SIG-M5 (cell line): Measurements from ENCODE around the gene PALS2.

Experiments
- DNase-seq: peaks from one replicate; lab custom pipeline; 2025; lab: John Stamatoyannopoulos, UW

PALS2 gene, protein sequence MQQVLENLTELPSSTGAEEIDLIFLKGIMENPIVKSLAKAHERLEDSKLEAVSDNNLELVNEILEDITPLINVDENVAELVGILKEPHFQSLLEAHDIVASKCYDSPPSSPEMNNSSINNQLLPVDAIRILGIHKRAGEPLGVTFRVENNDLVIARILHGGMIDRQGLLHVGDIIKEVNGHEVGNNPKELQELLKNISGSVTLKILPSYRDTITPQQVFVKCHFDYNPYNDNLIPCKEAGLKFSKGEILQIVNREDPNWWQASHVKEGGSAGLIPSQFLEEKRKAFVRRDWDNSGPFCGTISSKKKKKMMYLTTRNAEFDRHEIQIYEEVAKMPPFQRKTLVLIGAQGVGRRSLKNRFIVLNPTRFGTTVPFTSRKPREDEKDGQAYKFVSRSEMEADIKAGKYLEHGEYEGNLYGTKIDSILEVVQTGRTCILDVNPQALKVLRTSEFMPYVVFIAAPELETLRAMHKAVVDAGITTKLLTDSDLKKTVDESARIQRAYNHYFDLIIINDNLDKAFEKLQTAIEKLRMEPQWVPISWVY

GRCh38 chr7:24572997-24573553 lies at the start of gene PALS2:
PALS2 (plus strand) TSS chr7:24573452; CDS start chr7:24623668, 50,216 bp downstream.
- no peak for DNase-seq

GRCh38 chr7:24531255-24531654 lies 42.0 kb upstream of the PALS2 start:
- DNase-seq = no peak

GRCh38 chr7:24536682-24537081 lies 36.6 kb upstream of the PALS2 start:
- DNase-seq = no peak

GRCh38 chr7:24540956-24541355 lies 32.3 kb upstream of the PALS2 start:
- no peak for DNase-seq

DNA sequence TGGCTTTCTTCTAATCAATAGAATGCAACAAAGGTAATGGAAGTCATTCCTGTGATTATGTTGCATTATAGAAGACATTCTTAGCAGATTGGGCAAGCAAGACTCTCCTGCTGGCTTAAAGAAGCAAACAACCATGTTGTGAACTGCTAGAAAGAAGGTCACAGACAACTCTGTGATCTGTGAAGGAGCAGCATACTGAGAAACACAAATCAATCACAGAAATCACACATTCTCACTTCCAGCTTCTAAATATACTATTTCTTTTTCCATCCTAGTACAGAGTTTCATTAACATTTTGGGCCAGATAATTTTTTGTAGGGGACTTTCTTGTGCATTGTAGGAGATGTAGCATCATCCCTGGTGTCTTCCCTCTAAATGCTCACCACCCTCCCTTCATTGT lies 28.0 kb upstream of the PALS2 start:
- DNase-seq = no peak

DNA sequence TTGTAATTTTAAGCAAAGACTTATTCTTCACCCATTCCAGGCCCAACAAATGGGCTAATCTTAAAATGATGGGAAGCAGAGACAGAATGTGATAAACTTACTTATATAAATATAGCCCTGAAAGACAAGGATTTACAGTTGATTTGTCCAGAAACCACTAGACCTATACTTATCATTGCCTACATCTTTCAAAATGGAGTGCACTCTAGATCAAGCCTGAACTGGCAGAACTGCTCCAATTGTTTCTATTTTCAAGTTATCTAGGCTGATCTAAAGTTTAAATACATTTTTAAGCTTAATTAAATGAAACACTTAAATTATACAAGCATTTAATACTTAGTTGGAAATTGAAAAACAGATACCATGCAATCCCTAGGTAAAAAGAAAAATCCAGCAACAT lies 24.9 kb upstream of the PALS2 start:
- no peak for DNase-seq

- DNase-seq = no peak
Observed at GRCh38 chr7:24549991-24550390, 23.3 kb upstream of the PALS2 start.

DNA sequence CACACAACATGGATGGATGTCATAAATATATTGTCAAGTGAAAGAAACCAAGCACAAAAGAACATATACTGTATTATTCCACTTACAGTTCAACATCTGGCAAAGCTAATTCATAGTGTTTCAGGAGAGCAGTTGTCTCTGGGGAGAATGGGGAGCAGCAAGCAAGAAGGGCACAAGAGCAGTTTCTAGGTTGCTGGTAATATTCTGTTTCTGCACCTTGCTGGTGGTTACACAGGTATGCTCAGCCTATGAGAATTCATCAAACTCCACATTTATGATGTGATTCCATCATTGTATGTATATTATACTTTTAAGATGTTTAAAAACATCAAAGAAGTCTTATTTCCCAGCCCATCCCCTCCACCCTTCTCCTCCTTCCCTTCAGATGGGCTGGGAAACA lies 18.1 kb upstream of the PALS2 start:
- no peak for DNase-seq

DNA sequence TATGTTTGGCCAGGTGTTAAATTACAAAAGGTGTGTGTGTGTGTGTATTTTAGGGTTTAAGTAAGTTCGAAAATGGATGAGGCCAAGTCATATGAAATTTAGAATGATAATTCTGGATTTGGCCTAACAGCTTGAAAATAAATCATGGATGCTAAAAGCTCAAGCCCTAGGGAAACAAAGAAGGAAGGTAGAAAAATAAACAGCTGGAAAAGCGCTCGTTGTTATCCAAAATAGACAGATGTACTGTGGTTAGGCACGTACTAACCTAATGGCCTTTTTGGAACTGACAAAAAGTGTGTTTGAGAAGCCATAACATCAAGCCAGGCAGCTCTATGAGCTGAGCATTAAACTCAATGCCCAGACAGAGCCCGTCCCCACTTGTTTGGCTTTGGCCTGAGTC lies 17.5 kb upstream of the PALS2 start:
- DNase-seq = no peak

- no peak for DNase-seq
Observed at GRCh38 chr7:24560772-24561171, 12.5 kb upstream of the PALS2 start.

DNA sequence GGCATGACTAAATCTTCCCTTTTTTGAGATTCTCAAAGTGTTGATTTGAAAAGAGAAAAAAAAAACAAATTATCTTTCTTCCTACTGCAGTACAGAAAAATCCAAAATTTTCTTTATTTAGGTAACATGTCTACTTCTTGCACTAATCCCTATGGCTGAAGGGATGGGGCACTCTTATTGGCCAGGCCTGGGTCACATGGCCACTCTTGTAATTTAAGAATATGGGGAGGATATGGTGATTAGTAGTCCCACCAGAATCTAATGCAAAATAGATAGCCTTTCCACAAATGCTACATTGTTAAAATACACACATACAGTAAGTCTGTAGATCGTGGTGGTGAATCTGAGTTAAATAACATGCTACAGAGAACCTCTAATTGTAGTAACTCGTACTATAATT lies 7.0 kb upstream of the PALS2 start:
- DNase-seq = no peak

DNA sequence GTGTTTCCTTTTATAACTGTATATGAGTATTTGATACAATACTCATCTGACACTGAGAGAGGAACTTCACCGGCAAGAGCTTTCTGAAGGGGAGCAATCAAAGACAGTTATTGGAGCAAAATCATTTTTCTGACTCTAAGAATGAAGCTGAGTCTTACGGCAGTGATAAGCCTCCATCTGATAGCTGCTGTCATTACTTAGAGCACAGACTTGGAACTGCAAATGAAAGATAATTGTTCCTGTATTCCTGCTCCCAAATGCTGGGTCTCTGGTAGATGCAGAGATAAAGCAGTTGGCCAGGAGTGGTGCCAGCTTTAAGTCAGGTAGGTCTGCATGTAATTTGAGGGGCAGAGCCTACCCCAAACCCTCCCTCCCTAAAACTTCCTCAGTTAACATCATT lies 2.3 kb upstream of the PALS2 start:
- no peak for DNase-seq

DNA sequence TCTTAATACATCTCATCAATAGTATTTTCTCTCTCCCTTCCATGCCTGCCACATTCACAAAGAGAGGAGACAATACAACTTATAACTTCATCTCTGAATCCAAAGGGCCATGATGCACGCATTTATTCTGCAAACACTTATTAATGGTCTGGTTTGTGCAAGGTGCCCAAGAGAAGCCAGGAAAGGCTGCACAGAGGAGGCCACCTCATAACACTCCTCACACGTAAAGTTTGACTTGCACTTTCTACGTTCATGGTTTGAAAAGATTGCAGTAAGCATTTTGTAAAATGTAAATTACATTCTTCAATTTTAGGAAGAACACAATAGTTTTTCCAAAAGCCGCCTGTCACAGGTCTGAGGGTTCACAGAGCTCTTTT lies 1.2 kb upstream of the PALS2 start:
- no peak for DNase-seq

DNA sequence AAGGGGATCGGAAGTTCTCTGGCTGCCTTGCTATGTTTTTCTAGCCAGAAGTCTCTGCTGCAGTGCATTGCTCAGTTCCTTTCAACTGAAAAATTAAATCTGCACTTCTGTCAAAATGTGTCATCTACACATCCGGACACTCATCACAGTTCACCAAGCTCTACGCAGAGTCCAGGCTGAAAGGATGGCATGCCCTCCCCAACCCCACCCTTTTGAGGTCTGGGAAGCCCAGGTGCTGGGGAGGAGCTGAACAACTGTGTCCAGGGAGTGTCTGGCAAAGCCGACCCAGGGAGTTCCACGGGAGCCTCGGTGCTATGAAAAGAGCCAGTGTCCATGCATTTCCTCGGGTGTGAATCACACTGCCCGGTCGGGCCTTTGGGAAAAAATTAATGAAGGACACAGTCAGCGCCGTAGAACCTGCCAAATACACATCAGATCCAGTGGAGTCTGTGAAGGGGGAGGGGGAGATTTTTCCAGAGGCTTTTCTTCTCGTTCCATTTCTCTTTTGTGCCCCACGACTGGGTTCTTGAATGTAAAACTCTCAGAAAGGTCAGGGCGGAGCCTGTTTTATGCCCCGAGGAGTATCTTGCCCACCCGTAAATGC lies 757 bp upstream of the PALS2 start:
- DNase-seq = no peak

DNA sequence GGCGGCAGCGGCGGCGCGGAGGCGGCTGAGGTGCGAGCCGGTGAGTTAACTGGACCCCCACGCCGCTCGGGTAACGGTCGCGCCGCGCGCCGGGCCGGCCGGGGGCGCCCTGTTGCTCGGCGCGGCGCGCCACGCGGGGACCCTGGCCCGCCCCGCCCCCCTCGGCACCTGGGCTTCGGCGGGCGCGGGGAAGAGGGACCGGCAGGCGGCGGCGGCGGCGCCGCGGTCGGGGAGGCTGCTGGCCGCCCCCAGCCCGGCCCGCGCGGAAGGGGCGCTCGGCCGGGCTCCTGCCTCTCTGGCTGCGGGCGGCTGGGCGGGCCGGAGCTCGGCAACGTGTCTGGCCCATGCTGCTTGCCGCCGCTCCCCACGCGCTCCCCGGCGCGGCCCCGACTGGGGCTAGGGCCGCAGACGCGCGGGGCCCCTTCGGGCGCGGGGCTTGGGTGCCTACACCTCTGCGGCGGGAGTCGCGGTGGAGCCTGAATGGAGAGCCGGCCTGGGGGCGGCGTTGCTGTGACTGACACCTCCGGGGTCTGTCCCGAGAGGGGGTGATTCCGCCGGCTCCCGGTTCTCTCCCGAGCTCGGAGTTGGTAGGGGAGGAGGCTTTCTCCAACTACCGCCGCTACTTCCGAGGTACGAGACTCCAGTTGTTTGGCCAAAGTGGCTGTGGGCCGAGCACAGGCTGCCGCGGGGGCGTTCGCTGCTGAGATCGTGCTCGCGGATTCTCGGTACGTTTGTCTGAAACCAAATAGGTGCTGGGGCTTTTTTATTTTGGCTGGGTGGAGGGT lies 494 bp downstream of the PALS2 start:
- no peak for DNase-seq

DNA sequence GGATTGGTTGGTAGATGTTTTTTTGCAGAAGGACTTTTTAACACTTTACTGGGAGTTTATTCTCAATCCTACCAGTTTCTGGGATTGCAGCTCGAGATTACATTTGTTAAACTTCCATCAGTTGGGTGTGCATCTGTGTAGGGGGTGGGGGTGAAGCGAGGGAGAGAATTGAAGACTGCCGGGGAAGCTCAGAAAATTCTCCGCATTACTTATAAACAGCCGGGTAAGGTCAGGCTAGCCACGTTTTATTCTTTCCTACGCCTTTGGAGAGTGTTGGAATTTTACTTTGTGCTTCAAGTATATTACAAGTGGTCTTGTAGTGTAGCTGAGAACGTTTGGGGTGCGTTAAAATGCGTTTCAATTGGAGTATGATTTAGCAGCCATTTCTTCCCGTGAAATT lies 1.1 kb downstream of the PALS2 start:
- DNase-seq = no peak

GRCh38 chr7:24574950-24575349 lies 1.7 kb downstream of the PALS2 start:
- no peak for DNase-seq

DNA sequence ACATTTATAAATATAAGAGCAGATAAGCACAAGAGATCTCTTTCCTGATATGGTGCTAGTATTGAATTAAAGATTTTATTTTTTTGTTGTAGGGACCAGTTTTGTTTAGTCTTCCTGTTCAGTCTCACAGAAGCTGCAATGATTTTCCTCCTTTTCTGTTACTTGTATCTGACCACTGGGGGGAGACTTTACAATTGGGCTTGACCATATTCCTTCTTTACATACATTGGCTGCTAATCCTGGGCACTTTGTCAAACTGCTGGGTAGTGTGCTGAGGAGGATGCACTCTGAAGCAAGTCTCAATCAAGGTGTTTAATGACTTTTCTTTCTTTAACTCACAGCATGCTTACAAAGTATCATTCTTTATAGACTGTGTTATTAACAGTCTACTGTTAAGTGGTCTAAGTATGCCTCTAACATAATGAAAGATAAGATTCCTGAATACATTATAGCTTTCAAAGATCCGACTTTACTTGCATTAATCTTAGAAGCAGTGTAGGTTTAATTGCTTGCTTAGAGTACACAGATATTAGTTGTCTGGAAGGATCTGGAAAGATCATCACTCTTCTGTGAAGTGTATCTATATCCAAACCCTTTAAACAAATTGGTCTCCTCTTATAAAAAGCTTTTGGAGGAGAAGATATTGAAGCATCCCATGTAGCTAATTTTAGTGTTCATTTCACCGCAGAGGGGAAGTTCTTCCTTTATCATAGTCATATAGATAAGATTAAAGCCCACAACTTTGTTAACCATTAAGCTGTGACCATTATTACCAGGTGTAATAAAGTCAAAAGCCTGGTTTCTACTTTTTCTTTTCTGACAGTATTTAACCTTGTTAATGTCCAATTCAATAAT lies 3.1 kb downstream of the PALS2 start:
- DNase-seq = peak; percentile 14

GRCh38 chr7:24578052-24578451 lies 4.8 kb downstream of the PALS2 start:
- no peak for DNase-seq

DNA sequence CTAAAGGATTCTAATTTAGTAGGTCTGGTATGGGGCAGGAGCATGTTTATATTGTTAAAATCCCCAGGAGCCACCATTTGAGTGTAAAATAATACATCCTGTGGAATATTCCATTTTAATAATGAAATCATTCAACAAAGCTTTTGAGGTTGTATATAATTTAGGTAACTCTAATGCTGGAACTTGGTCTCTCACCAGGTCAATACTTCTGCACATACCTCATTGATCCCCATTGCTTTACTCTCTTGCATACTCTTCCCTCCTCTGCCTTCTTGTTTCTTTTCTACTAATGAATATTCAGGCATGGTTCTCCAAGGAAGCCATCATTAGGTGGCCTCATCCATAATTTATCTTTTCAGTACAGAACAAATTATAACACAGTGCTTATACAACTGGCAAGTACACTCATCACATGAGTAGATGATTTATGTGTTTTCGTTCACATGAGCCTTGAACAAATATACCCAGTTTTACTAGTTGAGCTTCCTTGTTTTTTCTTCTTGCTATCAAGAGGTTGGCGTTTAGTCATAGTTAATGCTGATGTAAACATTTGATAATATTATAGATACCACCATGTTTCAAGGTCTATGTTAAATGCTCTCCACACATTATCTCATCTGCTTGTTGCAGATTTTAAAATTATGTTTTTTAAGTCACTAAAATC lies 7.2 kb downstream of the PALS2 start:
- DNase-seq = no peak

GRCh38 chr7:24582166-24582565 lies 8.9 kb downstream of the PALS2 start:
- no peak for DNase-seq
